HG03354 (cell line): Measurements from ENCODE around the gene RET.

Source experiments
- ATAC-seq: cut with Tn5 transposase; IDR thresholded peaks from one replicate; pipeline ENCODE4 v1.9.1; 2021; ENCODE audit warnings: mild to moderate bottlenecking; ENCODE audit not compliant: unreplicated experiment, poor library complexity, severe bottlenecking

Gene RET

DNA sequence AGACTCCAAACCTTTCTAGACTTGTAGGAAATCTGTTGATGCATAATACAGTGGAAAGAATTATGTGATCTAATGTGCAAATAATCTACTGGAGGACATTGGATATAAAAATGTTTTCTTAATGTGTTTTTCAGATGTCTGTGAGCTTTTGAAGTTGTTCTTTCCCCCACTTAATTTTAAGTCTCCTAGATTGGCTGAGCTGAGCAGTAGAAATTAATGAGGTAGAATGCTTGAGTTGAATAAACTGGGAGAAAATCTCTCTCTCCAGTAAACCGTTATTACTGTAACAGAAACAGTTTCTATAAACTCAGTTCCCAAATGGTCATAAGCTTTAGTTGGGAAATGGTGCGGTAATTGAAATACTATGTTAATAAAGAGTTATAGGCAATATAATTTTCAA is 77.0 kb downstream of the RET start:
- ATAC-seq: no peak

DNA sequence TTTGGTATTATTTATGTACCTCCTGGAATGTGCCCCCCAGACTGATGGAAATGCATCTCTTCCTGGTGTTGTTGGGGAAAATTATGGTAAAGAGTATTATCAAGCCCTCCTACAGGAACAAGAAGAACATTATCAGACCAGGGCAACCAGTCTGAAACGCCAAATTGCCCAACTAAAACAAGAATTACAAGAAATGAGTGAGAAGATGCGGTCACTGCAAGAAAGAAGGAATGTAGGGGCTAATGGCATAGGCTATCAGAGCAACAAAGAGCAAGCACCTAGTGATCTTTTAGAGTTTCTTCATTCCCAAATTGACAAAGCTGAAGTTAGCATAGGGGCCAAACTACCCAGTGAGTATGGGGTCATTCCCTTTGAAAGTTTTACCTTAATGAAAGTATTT is 78.4 kb downstream of the RET start:
- ATAC-seq: no peak

DNA sequence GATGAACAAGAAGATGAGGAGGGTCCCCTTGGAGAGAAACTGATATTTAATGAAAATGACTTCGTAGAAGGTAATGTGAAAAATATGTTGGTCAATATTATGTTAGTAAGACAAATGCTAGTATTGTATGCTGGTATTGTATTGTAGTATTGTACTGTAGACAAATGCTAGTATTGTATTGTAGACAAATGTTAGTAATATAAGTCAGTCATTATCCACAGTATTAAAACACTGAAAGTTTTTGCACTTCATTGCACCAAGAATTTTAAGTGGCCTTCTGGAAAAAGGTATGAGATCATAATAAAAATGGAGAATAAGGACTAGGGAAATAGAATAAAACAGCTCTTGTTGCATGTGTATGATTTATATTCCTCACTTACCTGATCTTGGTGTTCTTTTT is 78.9 kb downstream of the RET start:
- ATAC-seq: no peak

DNA sequence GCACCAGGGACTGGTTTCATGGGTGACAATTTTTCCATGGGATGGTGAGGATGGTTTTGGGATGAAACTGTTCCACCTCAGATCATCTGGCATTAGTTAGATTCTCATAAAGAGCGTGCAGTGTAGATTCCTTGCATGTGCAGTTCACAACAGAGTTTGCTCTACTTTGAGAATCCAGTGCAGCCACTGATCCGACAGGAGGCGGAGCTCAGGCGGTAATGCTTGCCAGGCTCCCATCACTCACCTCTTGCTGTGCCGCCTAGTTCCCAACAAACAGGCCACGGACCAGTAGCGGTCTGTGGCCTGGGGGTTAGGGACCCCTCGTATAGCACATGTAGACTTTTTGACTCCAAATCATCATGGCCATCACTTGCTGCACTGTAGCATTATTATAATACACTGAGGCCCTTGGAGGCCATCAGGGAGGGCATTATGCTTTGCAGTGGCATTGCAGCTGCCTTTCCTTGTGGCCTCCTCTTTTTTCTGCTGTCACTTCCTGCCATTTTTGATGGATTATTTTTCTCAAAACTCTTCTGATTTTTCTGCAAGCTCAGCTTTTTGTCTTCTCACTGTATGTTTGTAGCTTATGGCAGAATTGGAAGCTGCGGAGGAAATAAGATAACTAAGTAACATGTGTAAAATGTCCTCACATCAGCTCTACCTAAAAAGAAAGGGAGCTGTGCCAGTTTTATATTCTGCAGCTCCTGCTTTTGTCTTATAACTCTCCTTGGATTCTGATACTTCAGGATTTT is 79.9 kb downstream of the RET start:
- ATAC-seq: no peak

DNA sequence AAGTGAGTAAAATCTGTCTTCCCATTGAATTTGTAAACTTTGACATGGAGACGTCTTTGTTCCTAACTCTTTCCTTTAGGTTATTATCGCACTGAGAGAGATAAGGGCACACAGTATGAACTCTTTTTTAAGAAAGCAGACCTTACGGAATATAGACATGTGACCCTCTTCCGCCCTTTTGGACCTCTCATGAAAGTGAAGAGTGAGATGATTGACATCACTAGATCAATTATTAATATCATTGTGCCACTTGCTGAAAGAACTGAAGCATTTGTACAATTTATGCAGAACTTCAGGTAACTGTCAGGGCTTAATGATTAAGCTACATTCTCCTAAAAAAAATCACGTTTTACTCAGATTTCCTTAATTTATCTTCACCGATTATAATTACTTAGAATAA is 81.8 kb downstream of the RET start:
- ATAC-seq: no peak

DNA sequence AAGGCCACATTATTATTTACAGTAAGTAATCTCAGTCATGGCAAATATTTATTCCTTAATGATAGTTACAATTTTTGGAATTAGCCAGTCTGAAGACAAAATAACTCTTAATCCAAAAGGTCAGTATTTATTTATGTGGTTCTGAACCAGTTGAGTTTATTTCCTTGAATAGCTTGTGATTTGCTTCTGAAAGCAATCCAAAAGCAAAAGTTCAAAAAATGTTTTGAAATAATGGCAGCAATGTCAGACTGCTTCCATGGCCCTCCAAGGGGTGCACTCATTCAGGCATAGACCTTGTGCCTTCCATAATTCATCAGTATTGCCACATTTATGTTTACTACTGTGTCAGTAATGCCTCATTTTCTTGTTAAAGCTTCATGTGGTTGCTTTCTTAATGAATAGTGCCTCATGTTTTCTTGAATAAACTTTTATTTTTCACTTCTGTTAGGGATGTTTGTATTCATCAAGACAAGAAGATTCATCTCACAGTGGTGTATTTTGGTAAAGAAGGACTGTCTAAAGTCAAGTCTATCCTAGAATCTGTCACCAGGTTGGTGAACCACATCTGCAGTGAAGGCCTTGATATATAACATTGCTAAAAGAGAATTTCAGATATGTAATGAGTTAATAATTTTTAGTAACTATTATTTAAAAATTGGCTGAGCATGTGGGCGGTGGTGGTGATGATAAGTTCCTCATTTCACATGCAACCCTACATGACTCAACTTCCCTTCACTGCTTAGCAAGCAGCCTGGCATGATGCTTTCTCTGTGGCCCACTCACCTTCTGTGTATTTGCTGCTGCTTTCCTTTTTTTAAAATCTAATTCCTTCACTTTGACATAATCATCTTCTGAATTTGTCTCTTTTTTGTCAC is 83.4 kb downstream of the RET start:
- peak; percentile 74 for ATAC-seq

DNA sequence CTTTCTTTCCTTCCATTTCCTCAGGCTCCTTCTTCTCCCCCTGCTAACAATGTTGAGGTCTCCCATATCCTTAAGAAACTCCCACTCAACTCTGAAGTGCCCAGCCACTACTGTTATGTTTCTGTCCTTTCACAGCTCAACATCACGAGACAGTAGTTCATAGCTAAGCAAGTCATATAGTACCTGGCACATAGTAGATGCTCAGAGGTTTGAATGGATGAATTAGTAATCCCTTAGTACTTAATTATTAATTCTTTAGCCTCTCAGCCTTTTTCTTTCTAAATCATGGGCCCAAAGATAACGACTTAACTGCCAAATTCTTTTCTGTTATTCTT is 84.0 kb downstream of the RET start:
- peak; percentile 93 for ATAC-seq

DNA sequence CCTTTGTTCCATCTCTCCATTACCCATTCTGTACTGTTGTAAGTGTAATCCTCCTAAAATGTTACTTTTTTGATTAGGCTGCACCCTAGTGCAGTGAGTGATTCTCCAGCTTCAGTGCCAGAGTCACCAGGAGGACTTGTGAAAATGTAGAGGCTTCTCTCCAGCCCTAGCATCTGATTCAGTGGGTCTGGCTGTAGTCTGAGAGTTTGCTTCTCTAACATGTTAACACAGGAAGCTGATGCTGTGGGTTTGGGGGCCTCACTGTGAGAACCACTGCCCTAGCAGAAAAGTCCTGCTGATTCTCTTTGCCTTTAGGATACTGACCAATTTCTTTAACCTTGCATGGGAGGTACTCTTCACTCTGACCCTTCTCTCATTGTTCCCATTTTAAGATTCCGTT is 85.7 kb downstream of the RET start:
- ATAC-seq: no peak

DNA sequence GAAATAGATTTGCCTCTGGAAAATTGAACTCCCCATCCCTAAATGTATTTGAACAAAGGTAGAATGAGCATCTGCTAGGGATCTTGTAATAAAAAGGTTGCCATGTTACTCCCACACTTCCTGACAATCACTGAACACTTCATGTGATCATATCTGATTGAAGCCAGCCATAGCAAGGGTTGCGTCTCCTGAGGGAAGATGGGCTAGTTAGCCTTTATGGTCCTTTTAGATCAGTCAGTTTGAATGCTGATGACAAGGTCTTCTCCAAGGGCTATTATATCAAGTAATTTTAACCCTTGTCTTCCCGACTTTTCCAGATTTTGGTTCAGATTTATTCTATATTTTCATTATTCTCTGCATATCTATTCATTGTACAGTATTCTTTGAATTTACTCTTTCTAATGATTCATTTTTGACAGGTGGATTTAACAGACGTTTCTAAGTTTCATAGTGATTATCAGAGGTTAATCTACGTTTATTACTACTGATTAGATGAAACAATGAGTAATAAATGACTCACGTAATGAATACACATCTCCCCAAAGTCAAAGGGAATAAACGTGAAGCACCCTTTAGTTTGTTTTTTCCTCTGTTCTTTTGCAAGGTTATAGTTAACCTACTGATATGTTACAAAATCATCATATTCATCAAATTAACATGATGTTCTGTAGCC is 89.5 kb downstream of the RET start:
- peak; percentile 47 for ATAC-seq

DNA sequence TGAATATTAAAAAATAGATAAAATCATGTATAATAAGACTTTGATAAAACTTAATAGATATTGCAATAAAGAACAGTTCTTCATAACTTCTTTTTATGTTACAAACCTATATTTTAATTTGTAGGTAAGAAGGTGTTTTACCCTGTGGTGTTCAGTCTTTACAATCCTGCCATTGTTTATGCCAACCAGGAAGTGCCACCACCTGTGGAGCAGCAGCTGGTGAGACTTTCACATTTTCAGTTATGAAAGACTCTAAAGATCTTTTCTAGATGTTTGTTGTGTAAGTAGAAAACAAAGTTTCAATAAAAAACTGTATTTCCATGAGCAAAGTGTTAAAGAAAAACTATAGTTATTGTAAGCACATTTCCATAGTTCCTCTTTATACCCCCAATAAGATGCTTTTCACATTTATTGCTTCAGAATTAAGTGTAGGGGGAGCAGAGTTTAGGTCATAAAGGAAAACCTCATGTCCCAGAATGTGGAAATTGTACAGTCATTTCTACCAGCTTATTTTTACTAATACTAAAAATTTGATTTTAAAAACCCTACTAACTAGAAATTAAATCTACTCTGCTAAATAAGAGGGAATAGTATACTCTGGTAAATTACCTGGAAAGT is 90.1 kb downstream of the RET start:
- peak; percentile 81 for ATAC-seq

DNA sequence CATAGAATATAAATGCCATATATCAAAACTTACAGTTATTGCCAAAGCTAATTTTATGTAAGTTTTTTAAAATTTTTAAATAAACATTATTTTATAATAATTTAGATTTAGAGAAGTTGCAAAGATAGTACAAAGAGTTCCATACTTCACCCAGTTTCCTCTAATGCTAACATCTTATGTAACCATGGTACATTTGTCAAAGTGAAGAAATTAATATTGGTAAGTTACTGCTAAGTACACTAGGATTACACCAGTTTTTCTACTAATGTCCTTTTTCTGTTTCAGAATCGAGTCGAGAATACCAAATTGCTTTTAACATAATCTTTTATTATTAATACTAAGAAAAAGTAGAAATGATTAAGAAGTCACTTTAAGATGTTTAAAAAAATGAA is 90.6 kb downstream of the RET start:
- ATAC-seq: no peak

DNA sequence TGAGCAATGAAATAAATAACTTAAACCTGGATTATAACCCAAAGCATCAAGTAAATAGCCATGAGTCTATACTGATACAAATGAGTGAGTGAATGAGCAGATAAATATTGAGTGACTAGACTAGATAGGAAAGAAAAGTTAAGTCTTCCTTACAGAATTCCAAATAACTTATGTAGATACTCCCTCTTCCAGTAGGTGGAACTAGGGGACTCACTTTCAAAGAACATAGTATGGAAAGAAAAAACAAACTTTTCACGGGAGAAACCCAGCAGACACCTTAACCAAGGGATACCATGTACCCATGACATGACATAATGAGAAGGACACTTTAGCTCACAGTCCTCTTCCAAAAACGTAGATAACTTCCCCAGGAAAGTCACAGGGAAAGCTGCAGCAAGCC is 93.6 kb downstream of the RET start:
- ATAC-seq: no peak

DNA sequence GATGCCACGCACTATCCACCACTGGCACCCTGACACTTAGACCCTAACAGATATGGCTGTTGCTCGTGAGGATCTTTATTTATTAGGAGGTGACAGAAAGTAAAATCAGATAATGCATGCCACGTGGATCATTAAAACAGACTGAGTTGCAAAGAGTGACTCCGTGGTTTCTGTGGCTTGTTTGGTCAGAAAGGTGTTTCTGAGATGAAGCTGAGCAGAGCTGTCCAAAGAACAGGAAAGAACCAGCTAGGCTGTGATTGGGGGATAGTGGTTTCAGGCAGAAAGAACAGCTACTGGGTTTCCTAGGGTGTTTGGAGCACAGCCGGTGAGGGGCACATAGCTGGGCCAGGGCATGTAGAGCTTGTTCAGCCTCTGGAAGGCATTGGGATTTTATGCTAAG is 95.8 kb downstream of the RET start:
- ATAC-seq: no peak

DNA sequence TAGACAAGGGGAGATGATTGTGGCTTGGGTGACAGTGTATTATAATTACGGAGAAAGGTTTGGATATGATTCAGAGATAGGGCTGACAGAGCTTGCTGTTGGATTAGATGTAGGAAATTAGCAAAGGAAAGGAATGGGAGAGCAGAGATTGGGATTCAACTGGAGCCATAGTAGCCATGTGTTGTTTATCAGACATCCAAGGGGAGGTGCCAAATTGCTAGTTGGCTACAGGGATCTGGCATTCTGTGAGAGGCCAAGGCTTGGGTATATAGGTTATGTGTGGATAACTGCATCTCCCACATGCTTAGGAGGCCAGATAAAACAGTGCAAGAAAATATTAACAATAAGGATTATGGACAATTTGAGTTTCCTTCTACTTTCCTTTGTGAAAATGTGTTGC is 96.3 kb downstream of the RET start:
- no peak for ATAC-seq

DNA sequence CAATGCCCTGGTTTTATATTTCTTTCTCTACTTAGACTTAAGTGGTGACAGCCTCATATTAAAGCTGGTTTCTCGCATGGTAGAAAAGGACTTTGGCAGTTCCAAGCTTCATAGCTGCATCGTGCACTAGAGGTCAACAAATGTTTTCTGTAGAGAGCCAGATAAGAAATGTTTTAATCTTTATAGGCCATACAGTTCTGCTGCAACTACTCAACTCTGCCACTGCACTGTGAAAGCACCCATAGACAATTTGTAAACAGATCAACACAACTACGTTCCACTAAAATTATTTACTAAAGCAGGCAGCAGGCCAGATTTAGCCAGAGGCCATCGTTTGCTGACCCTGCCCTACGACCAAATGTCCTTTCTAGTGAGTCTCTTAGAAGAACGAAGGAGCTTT is 98.1 kb downstream of the RET start:
- ATAC-seq: no peak

DNA sequence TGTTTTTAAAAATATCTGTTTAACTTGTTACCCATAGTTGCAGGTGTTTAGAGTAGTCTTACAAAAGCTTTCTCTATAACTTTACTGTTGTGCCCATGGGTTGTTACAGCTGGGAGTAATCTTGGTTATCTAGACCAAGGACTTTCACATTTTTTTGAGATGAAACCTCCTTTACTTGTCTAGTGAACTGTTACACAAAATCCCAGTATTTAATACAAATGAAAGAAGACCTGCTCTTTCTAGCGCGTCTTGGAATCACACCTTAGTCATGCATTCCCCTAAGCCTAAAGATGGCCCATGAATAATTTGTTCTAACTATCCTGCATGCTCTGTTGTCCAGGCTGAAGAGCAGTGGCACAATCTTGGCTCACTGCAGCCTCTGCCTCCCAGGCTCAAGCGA is 99.4 kb downstream of the RET start:
- ATAC-seq: no peak

DNA sequence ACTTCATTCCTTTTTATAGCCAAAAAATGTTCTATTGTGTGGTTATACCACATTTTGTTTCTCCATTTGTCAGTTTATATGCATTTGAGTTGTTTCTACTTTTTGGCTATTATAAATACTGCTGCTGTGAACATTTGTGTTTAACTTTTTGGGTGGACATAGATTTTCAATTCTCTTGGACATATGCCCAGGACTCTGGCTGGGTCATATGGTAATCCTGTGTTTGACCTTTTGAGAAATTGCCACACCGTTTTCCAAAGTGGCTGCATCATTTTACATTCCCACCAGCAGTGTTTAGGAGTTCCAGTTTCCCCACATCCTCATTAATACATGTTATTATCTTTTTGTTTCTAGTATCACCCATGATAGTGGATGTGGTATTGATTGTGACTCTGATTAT is 100.7 kb downstream of the RET start:
- ATAC-seq: no peak
